GM18870 (cell line): ENCODE results near the gene MECP2.

Experiments used
- ATAC-seq: cut with Tn5 transposase; IDR thresholded peaks from one replicate; pipeline ENCODE4 v1.9.1; 2021; ENCODE audit warnings: moderate library complexity; ENCODE audit not compliant: unreplicated experiment

Gene MECP2

DNA sequence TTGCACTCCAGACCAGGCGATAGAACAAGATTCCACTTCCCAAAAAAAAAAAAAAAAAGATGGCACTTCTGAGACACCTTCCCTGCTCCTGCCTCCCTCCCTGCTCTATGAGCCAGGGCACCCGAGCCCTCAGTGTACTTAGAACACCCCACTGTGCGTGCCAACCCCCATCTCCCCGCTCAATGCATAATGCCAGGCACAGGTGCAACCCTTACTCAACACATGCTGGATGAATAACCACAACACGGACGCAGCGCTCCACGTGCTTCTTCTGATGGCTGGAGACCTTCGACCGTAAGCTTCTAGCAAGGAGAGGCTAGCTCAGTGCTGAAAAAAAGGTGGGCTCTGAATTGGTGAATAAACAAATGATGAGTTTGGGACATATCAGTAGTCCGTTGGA, 57.9 kb downstream of the MECP2 start:
- no peak for ATAC-seq

DNA sequence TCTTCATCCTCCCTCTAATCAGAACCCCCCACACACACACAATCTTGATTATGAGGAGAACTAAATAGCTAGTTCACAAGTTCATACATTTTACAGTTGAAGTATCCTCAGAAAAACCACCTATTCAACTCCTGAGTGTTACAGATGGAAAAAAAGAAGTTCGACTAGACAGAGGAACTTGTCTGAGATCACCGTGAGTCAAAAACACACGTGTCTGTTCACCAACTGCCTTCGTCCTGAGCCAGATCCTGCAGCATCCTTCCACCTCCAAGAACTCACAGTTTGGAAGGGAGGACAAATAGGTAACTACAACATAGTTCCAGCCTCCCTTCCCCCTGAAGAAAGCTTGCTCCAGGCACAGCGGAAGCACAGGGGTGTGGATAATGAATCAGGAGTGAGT, 58.9 kb downstream of the MECP2 start:
- no peak for ATAC-seq

GRCh38 chrX:154037754-154038153, 59.8 kb downstream of the MECP2 start:
- no peak for ATAC-seq

GRCh38 chrX:154036513-154036912, 61.0 kb downstream of the MECP2 start:
- ATAC-seq: no peak

DNA sequence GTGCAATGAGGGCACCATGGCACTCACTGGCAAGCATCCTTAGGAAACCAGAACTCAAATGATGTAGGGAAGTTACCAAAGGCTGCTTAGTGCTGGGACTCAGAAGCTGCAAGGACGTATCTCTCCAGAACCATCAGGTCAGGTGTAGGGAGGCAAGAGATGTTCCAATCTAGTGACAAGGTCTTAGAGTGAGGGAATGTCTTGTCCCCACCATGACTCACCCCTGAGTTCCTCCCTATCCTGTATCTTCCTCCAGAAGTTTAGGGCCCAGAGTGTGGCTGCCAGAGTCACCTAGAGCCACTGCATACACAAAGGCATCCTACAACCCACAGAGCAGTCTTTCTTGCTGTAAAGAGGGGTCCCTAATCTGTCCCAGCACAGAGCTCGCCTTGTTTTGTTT, 63.7 kb downstream of the MECP2 start:
- no peak for ATAC-seq

DNA sequence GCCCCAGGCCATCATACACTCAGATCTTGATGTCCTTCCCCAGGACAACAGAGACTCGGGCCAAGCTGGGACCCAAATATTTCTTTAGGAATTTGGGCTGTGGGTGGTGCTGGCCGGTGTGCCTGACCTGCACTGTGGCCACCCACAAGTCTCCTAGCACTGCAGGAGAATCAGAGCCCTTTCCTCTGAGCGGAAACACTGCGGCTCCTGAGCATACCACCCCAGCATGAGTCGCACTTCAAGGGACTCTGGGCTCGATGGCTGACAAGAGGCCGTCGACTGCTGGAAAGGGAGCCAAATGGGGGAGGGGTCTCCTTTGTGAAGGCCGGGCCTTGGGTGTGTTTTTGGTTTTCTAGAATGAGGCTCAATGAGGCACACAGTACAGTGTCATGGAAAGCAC, 64.9 kb downstream of the MECP2 start:
- ATAC-seq: no peak

DNA sequence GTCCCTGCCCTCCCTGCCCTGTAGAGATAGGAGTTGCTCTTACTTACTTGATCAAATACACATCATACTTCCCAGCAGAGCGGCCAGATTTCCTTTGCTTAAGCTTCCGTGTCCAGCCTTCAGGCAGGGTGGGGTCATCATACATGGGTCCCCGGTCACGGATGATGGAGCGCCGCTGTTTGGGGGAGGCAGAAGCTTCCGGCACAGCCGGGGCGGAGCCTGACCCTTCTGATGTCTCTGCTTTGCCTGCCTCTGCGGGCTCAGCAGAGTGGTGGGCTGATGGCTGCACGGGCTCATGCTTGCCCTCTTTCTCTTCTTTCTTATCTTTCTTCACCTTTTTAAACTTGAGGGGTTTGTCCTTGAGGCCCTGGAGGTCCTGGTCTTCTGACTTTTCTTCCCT, 65.4 kb downstream of the MECP2 start:
- no peak for ATAC-seq

DNA sequence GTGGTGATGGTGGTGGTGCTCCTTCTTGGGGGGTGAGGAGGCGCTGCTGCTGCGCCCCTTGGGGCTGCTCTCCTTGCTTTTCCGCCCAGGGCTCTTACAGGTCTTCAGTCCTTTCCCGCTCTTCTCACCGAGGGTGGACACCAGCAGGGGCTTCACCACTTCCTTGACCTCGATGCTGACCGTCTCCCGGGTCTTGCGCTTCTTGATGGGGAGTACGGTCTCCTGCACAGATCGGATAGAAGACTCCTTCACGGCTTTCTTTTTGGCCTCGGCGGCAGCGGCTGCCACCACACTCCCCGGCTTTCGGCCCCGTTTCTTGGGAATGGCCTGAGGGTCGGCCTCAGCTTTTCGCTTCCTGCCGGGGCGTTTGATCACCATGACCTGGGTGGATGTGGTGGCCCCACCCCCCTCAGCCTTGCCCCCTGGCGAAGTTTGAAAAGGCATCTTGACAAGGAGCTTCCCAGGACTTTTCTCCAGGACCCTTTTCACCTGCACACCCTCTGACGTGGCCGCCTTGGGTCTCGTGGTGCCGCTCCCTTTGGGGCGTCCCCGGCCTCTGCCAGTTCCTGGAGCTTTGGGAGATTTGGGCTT, 66.7 kb downstream of the MECP2 start:
- ATAC-seq: no peak

GRCh38 chrX:154030266-154030665, 67.3 kb downstream of the MECP2 start:
- ATAC-seq: no peak

DNA sequence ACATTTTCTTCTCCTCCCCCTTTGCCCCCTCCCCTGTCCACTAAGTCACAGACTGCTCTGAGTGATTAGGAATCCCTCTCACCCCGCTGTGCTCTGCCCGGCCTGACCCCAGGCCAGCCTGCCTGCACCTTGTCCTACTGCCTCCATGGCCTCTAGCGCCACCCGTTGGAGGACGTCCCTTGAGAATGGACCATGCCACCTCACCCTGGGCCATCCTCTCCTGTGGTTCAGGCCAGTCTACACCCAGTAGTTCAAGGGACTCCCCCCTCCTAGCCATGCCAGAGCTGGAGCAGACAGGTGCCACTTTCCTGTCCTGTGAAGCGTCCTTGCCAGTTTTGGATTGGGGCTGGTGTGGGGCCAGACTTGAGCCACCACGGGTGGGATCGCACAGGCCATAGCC, 68.1 kb downstream of the MECP2 start:
- ATAC-seq: no peak

GRCh38 chrX:154028502-154029184, 68.9 kb downstream of the MECP2 start:
- ATAC-seq: no peak

GRCh38 chrX:154027986-154028385, 69.5 kb downstream of the MECP2 start:
- ATAC-seq: no peak

DNA sequence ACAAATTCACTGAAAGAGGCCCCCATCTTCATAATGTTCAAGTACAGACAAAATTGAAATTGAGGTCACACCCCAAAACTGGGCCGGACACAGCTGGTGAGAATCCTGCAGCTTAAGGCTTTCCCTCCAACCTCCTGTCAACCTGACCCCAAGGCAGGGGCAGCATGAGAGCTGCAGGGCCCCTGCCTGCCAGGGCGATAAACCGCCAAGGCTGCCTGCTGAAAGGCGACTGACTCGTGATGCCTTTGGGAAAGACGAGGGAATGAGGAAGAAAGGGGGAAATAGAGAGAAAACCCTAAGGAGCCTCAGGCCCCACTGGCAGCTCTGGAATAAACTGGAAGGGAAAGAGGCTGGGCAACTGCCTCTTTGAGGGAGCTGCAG, 70.5 kb downstream of the MECP2 start:
- ATAC-seq: no peak

- ATAC-seq: no peak
Measured at GRCh38 chrX:154026136-154027021, 71.1 kb downstream of the MECP2 start.

DNA sequence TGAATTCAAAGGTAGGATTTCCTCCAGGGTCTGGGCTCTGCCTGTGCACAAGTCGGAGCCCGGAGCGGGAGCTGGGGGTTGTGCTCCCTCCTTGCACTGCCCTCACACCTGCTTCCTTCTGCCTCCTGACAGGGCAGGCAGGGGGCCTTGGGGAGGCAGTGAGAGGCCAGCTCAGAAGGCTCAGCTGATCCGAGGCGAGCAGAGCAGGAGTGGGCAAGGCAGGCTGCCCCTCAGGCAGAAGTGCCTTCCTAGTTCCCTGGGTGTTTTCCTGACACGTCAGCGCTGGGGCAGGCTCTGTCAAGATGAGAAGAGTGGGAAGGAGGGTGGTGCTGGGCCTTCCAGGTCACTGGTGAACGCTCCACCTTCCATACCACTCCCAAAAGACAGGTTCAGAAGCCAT, 72.3 kb downstream of the MECP2 start:
- ATAC-seq: no peak

DNA sequence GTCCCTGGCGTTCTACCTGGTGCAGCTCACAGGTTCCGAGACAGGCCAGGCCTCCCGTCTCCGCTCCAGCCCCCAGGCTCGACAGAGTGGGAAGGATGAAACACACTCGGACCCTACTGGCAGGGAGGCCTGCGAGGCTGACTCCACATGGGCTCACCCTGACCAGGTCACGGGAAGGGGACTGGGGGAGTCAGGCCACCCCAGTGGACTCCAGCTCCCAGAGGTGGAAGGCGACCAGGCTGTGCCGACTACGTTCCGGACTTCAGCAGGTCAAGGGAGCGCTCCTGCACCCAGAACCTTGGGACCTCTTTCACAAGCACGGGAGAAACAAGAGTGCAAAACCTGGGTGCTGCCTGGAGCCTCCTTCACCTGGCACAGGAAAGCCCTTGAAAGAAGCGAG, 73.2 kb downstream of the MECP2 start:
- no peak for ATAC-seq

GRCh38 chrX:154023276-154024000, 74.1 kb downstream of the MECP2 start:
- ATAC-seq: no peak

- ATAC-seq: no peak
Measured at GRCh38 chrX:154022108-154022507, 75.4 kb downstream of the MECP2 start.

DNA sequence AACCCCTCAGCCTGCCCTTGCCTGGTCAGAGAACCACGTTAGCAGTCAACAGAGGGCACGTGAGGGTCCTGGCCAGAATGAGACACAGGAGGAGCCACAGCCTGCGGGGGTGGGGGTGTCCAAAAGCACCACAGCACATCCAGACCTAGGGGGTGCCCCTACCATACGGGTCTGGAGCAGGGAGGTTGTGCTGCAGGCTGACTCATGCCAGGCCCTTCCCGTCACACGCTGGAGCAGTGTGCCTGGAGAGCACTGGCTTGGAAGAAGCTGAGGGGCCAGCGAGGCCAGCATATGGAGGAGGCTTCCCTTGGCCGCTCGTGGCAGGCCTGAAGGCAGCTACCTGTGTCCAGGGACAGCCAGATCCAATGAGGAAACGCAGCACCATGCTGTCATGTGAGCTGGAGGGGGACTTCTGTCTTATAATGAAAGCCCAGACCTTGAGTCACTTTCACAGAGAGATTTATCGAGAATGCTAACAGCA, 76.3 kb downstream of the MECP2 start:
- ATAC-seq: no peak

- ATAC-seq: no peak
Measured at GRCh38 chrX:154020536-154021115, 76.9 kb downstream of the MECP2 start.
